ENCODE measurements around the gene PSMB8. TPM values are rescaled to one million over a fixed set of nuclear protein-coding genes. Genes with fewer than 3 reads are reported as not detected.
A peak's percentile ranks its signal among the peaks of the same experiment; 100 is the strongest.

Gene PSMB8
- 10 to 100 TPM; 24.4 to 43.3 (median 39.5) TPM for total RNA-seq (2021; fragmentation: NEBNext Ultra II Directional; extraction: Animal tissue kit (Norgen Biotek cat#: 25700))
- long read RNA-seq, transcript PSMB8-202 (6 exons, 1,124 nt): major isoform, 34 of 50 reads
- long read RNA-seq, transcript PSMB8-201 (6 exons, 1,351 nt): minor isoform, 13 of 50 reads
- long read RNA-seq, partial matches to known transcripts: 0 of 50 reads
- long read RNA-seq, other reads (novel, unspliced or antisense): 1 of 50 reads

DNA sequence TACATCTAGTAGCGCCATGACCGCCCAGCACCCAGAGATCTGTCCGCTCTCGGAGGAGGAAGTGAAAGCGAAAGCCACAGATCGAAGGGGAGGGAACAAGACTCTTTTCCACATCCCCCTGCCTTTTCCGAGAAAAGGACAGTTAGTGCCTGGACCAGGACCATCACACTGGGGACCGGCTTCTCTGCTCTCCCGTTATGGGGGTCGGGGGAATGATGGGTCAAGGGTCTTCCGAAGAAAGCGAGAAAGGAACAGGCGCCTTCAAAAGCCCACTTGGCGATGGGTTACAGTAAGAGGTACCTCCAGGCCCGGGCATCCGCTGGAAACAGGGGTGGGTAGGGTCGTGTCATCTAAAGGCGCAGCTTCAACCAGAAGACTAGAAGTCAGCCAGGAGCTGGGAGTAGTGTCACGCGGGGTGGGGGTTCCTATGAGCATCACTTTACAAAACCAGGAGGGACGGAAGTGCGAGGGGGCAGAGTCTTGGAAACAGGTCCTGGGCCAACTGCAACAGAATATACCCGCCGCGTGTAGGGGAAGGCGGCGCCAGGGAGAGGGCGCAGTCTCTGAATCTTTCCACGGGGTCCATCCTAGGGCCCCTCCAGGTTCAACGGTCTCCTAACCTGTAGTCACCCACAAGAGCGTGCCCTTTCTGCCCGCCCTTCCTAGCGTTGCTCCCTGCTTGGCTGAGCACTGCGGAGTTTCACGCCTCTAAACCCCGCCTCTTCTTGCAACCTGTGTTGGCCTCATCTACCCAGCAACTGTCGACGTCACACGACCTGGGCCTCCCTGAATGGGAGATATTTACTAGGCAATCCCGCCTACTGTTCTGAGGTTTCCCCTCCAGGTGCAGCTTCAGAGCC, at the start of gene PSMB8:
Gene PSMB8, minus strand, starts transcription at position 69 of the 860 bp plus-strand sequence. Its CDS starts 51 bp downstream, at position 18.
- H3K4me3 Mint-ChIP-seq: peak within 1 kb of the TSS; percentile 99

GRCh38 chr6:32890831-32891230, 47.0 kb upstream of the PSMB8 start:
- no peaks in the 10 kb centered on the region; the same call in none of the 2 replicates for H3K27me3 Mint-ChIP-seq (ENCODE audit: insufficient read depth)

More for the DNA sequence above, at the start of gene PSMB8:
- H3K4me1 Mint-ChIP-seq (ENCODE audit: low read depth): peaks cover 28% of the 10 kb centered on the region
- H3K9me3 Mint-ChIP-seq: no peaks in the 10 kb centered on the region
- H3K36me3 Mint-ChIP-seq (ENCODE audit: low read depth): peaks cover 38% of the 10 kb centered on the region
- DNase-seq: peak; percentile 90
- peak; percentile 59 for TF ChIP-seq CTCF (IDR thresholded peaks at IDR 0.05)
- peak within 1 kb of the TSS; percentile 98 for H3K27ac Mint-ChIP-seq
- H3K27me3 Mint-ChIP-seq (ENCODE audit: insufficient read depth): peaks cover 6% of the 10 kb centered on the region

GRCh38 chr6:32889533-32889932, 45.7 kb upstream of the PSMB8 start:
- Mint-ChIP-seq H3K4me1 (ENCODE audit: low read depth) (peaks cover 32% of the 10 kb centered on the region), H3K9me3 (no peaks in the 10 kb centered on the region), H3K27ac (no peak overlapping the region), H3K36me3 (ENCODE audit: low read depth) (no peaks in the 10 kb centered on the region), H3K27me3 (ENCODE audit: insufficient read depth) (no peaks in the 10 kb centered on the region; the same call in none of the 2 replicates), H3K4me3 (no peak overlapping the region)
- TF ChIP-seq CTCF (IDR thresholded peaks at IDR 0.05): no peak
- no peak for DNase-seq

More at GRCh38 chr6:32890831-32891230, 47.0 kb upstream of the PSMB8 start:
- Mint-ChIP-seq H3K9me3 (no peaks in the 10 kb centered on the region), H3K36me3 (ENCODE audit: low read depth) (no peaks in the 10 kb centered on the region), H3K27ac (no peak overlapping the region), H3K4me1 (ENCODE audit: low read depth) (peaks cover 41% of the 10 kb centered on the region), H3K4me3 (no peak overlapping the region)
- no peak for DNase-seq
- no peak for TF ChIP-seq CTCF (IDR thresholded peaks at IDR 0.05)

- Mint-ChIP-seq H3K27me3 (ENCODE audit: insufficient read depth) (no peaks in the 10 kb centered on the region; the same call in none of the 2 replicates), H3K4me1 (ENCODE audit: low read depth) (peaks cover 39% of the 10 kb centered on the region), H3K27ac (no peak overlapping the region)
These were observed 44.7 kb upstream of the PSMB8 start for GRCh38 chr6:32888576-32888975.

DNA sequence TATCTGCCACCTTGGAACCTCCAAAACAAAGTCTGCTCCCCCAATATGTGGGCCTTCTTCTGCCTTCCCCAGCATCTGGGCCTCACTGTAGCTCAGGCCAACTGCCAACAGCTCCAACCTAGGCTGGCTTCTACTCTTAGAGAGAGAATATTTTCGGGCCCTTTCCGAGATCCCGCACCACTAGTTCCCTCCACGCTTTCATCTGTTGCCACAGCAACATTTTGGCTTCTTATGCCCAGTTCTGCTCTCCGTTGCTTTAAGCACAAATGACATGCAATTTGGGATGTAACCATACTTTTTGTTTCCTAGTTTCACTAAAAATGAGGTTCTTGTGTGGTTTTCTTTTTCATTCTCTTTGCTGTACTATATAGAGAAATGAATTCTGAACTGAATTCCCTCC, 43.8 kb upstream of the PSMB8 start:
- no peaks in the 10 kb centered on the region; the same call in none of the 2 replicates for H3K27me3 Mint-ChIP-seq (ENCODE audit: insufficient read depth)
- no peak overlapping the region for H3K4me3 Mint-ChIP-seq
- no peaks in the 10 kb centered on the region for H3K9me3 Mint-ChIP-seq
- H3K27ac Mint-ChIP-seq: no peak overlapping the region
- DNase-seq: no peak
- H3K4me1 Mint-ChIP-seq (ENCODE audit: low read depth): peaks cover 49% of the 10 kb centered on the region
- H3K36me3 Mint-ChIP-seq (ENCODE audit: low read depth): no peaks in the 10 kb centered on the region
- TF ChIP-seq CTCF (IDR thresholded peaks at IDR 0.05): no peak

More at GRCh38 chr6:32888576-32888975, 44.7 kb upstream of the PSMB8 start:
- TF ChIP-seq CTCF (IDR thresholded peaks at IDR 0.05): no peak
- Mint-ChIP-seq H3K4me3 (no peak overlapping the region), H3K9me3 (no peaks in the 10 kb centered on the region), H3K36me3 (ENCODE audit: low read depth) (no peaks in the 10 kb centered on the region)
- DNase-seq: no peak
